Measurements from ENCODE around the gene MEF2D.
A peak's percentile ranks its signal among the peaks of the same experiment; 100 is the strongest.

Gene MEF2D

DNA sequence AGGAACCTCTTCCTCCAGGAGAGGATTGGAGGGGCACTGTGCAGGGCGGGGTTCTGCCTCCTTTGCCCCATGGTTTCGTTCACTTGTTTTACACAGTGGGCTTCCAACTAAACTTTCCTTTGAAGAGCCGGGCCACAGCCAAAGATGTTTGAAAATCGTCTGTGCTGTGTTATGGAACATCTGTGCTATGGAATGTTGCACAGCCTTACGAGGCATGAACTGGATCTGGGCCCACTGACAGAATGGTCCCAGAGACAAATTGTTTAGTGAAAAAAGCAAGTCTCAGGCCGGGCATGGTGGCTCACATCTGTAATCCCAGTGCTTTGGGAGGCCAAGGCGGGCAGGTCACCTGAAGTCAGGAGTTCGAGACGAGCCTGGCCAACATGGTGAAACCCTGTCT lies 12.6 kb upstream of the MEF2D start:
- DNase-seq (ENCODE audit: insufficient read length, low spot score) = no peak
- FAIRE-seq = no peak
- TF ChIP-seq POLR2A (IDR thresholded peaks at IDR 0.05; ENCODE audit: low read depth, low read length) = no peak

DNA sequence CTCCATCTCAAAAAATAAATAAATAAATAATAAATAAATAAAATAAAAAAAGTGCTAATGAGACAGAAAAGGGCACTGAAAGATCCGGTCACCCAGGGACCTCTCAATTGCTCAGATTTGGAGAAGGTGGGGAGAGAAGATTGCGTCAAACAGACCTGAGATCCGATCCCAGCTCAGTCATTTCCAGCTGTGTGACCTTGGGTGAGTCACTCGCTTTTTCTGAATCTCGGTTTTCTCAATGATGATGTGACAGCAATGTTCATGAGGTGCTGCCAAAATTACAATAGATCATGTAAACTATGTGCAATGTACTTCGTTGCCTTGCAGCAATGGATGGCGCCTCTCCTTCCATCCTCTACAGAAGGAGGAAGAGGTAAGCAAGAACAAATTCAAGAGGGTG lies 11.1 kb upstream of the MEF2D start:
- FAIRE-seq = no peak
- TF ChIP-seq POLR2A (IDR thresholded peaks at IDR 0.05; ENCODE audit: low read depth, low read length) = no peak
- DNase-seq (ENCODE audit: insufficient read length, low spot score) = no peak

DNA sequence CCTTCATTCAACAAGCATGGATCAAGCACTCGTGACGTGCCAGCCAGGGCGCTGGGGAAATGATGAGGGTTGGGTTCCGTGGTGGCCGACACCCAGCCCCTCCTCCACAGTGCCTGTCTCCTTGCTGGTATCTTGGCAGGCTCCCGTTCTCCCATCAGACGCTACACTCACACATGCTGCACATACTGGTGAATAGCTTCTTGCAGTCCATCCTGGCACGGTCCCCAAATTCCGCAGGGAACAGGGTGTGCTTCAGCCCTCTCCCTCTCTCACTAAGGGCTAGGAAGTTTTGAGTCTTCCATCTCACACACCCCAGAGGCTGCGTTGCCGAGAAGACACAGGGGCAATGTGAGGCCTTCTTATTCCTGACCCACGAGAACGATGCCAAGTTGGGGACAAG lies 10.1 kb upstream of the MEF2D start:
- DNase-seq (ENCODE audit: insufficient read length, low spot score) (no peak), FAIRE-seq (no peak)
- no peak for TF ChIP-seq POLR2A (IDR thresholded peaks at IDR 0.05; ENCODE audit: low read depth, low read length)

DNA sequence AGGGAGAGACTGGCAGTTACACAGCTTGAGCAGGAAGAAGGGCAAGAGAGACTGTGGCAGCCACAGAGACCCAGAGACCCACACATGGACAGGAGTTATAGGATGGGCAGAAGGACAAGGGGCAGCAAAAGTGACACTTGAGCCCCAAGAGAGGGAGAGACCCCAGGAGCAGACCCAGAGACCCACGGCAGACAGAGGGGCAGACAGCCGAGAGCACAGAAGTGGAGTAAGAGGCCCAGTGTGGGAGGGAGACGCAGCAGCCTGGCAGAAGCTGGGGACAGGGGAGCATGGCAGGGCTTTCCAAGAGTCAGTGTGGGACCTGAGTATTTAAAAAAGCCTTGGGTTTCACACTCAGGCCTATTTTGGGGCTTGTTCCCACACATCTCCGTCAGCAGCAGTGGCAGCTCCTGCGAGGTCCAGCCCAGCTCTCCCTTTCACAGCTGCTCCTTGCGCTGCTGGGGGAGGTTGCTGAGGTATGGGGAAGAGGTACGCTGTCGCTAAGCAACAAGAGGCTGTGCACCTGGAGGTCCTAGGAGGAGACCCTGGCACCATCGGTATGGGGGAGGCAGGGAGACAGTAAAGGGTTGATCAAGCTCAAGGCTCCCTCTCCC lies 9.0 kb upstream of the MEF2D start:
- no peak for TF ChIP-seq POLR2A (IDR thresholded peaks at IDR 0.05; ENCODE audit: low read depth, low read length)
- no peak for DNase-seq (ENCODE audit: insufficient read length, low spot score)
- no peak for FAIRE-seq

DNA sequence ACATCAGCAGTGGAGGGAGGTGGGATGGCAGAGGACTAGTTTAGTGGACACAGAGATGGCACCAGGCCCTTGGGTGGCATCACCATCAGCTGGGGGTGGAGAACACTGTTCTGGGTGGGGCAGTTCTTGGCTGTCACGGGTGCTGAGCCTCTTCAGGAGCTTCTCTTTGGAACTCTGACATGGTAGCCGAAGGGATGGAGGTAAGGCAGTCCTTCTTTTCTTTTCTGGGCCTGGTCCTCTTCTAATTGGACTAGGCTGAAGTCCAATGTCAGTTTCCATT lies 8.3 kb upstream of the MEF2D start:
- DNase-seq (ENCODE audit: insufficient read length, low spot score) = no peak
- TF ChIP-seq POLR2A (IDR thresholded peaks at IDR 0.05; ENCODE audit: low read depth, low read length) = no peak
- no peak for FAIRE-seq

DNA sequence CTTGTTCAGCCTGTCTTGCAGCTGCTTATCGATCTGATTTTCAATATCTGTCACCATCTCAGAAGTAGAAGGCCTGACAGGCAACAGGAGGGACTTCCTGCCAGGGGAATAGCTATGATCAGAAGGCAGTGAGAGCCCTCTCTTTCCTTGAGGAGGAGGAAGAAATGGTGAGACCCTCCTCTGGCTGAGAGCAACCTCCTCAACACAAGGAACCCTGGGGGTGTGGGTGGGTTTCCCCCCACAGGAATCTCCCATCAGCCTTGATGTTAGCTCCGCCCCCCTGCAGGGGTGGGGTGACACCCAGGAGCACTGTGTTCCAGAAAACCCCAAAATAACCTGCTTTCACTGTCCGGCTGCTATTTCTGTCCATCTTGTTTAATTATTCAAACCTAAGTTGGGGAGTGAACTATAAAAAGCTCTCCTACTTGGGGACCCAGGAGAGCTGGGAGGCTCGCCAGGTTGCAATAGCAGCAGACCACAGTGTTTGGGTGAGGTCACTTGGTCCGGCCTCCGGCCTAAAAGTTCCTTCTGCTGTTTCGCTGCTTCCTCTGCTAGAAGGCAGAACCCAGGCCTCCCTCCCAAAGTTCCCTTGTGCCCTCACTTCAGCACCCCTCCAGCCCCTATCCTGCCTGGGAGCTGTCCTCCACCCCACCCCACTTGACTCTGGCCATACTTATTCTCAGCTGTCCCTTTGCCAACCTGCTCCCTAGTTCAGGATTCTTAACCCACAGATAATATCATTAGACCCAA lies 7.8 kb upstream of the MEF2D start:
- FAIRE-seq = no peak
- TF ChIP-seq POLR2A (IDR thresholded peaks at IDR 0.05; ENCODE audit: low read depth, low read length) = no peak
- no peak for DNase-seq (ENCODE audit: insufficient read length, low spot score)

DNA sequence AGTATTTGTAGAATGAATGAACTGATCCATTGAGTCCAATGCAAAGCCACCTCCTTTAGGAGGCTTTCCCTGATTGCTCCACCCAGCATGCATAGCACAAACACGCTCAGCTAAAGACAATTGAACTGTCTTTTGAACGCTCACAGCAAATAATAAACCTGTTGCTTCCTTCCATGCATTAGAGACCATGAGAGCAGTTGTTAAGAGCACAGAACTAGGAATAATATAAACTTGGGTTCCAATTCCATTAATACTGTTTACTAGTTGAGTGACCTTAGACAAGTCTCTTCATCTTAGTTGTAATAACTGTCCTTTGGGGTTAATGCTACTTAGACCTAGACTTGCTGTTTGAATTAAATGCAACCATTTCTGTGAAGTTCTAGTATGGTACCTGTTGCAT lies 5.9 kb upstream of the MEF2D start:
- no peak for TF ChIP-seq POLR2A (IDR thresholded peaks at IDR 0.05; ENCODE audit: low read depth, low read length)
- no peak for FAIRE-seq
- DNase-seq (ENCODE audit: insufficient read length, low spot score) = no peak

DNA sequence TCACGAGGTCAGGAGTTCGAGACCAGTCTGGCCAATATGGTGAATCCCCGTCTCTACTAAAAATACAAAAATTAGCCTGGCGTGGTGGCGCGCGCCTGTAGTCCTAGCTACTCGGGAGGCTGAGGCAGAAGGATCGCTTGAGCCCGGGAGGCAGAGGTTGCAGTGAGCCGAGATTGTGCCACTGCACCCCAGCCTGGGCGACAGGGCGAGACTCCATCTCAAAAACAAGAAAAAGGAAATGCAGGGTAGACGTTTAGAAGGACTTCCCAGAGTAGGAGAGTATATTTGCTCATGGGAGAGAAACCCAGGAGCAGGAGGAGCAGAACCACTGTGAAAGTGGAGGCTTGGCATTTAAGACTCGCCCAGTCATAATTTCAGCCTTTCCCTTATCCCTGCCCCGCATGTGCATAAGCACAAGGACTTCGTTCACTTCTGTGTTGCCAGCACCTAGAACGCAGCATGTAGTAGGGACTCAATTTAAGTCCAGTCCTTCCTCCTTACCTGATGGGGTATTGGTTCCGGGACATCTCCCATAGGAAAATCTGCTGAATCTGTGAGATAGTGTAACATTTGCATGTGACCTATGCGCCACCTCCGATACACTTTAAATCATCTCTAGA lies 5.2 kb upstream of the MEF2D start:
- no peak for FAIRE-seq
- TF ChIP-seq POLR2A (IDR thresholded peaks at IDR 0.05; ENCODE audit: low read depth, low read length) = no peak
- no peak for DNase-seq (ENCODE audit: insufficient read length, low spot score)

DNA sequence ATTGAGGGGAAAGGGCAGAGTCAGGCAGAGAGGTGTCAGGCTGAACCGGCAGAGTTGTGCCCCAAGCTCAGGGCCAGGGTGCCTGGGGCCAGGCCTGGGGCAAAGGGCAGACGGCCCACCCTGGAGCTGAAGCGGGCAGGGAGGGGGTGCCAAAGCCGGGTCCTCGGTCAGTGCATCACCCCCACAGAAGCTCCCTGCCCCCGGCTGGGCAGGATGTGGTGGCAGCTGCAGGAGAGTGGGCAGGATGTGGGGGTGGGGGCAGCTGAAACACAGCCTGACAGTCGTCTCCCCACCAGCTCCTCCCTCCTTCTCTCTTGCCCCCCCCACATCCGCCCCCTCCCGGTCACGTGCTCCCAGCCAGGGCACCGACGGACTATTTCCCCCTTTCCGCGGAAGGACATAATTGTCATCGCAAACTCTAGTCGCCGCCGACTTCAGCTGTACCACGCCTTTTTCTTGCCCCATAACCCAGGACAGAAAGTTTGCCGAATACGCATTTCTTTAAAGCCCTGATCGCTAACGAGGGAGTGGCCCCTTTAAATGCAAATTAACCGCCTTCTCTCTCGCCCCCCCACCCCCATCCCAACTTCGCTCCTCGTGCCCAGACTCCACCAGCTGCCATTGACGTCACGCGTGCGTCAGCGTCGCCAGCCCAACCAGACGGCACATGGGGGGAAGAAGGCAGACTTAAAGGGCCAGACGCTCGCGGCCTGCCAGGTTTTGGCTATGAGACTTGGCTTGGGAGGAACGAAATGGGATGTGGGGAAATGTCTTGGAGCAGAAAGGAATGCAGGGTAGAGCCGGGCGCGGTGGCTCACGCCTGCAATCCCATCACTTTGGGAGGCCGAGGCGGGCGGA lies 4.5 kb upstream of the MEF2D start:
- peak; percentile 97 for DNase-seq (ENCODE audit: insufficient read length, low spot score)
- TF ChIP-seq POLR2A (IDR thresholded peaks at IDR 0.05; ENCODE audit: low read depth, low read length) = peak; percentile 43
- no peak for FAIRE-seq

DNA sequence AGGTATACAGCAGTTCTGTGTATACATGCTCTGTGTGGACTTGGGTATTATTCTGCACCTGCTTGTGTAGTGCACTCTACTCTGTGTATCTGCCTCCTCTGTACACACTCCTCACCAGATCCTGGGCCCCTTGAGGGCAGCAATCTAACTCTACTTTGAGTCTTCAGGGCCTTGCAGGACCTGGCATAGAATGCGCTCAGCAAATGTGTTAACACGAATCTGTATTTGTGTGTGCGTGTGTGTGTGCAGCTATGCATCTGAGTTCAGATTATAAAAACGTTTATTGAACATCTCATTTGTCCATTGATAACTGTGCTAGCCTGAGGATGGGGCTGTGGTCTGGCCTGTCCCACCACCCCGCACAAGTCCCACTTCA lies 3.9 kb upstream of the MEF2D start:
- no peak for FAIRE-seq
- no peak for DNase-seq (ENCODE audit: insufficient read length, low spot score)

DNA sequence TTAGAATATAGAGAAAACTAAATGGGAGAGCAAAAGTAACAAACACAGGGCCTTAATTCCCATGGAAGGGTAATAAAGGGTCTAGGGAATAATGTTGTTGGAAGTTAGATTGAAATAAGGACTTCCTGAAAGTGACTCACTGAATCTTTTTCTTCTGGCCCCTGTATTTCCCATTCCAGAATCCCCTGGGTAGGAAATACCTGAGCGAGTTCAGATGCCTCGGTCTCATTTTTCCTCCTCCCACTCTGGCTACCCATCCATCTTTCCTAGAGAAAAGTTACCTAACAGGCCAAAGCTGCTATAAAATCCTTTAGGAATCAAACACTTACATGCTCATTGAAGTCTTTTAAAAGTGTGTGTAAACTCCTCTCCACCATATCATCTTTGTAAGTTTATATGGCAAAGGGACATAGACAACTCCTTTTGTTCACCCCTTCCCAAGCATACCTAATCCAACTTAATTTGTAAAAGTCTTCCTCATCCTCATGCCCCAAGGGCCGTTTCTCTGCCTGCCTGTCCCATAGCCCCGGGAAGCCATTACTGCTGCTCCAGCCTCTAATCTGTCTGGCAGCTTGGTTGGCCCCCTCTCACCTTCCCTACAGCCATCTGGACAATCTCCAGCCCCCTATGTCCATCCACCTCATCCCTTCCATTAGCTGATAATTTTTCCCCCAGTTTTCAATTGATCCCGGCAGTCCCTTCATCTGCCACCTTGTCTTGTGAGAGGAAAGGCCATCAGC lies 3.3 kb upstream of the MEF2D start:
- FAIRE-seq (no peak), DNase-seq (ENCODE audit: insufficient read length, low spot score) (no peak)
- no peak for TF ChIP-seq POLR2A (IDR thresholded peaks at IDR 0.05; ENCODE audit: low read depth, low read length)

More for the DNA sequence above, 3.9 kb upstream of the MEF2D start:
- TF ChIP-seq POLR2A (IDR thresholded peaks at IDR 0.05; ENCODE audit: low read depth, low read length) = no peak

DNA sequence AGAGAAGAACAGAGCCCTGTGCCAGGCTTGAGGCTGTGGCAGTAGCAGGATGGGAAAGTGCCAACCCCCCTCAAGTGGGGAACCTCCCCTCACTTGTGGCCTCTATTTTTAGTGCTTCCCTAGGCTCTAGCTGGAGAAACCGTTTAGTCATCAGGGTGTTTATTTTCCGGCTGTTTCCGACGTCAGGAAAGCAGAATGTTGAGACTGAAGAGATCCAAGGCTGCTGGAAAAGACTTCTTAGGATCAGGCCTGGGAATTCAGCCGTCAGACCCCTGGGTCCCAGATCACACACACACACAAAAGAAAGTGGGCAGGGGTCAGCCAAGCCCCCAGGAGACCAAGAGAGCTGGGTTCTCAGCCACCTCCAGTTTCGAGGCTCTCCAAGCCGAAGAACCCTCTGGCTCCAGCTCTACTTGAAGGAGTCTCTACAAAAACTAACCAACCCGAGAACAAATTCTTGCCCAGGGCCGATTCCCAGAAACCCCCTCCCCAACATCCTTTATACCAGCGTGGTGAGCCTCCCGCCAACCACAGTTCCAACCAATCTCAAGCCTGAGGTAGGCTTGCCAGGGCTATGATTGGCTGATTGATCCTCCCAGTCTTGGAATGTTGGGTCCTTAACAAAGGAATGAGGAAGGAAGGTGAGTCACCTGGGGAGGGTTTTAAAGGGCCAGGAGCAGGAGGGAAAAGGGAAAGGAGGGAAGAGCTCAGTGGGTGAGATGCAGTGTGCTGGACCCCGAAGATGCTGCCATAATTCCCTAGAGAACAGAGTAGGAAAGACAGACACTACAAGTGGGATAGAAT lies 2.5 kb upstream of the MEF2D start:
- FAIRE-seq (no peak), DNase-seq (ENCODE audit: insufficient read length, low spot score) (peak; percentile 94)
- peak; percentile 61; the same call in 1 of the 2 replicates for TF ChIP-seq POLR2A (IDR thresholded peaks at IDR 0.05; ENCODE audit: low read depth, low read length)

DNA sequence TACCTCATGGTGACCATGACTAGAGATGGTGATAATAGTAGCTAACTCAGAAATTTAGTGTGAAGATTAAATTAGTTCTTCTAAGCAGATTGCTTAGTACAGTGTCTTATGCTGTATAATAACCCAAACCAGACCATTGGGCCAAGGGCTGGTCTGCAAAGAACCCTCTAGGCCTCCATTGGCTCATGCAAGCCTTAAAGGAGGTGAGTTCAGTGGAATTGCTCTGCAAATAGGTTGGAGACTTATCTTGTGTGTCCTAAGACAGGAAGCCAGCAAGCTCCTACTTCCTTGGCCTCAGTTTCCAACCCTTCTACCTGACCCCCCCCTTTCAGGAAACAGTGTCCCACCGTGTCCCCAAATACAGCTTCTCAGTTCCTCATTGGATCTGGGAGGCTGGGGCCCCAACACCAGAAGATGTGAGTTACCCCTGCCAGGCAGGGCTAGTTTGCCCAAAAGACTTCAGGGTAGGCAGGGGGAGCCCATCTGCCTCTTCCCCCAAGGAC lies 1.9 kb upstream of the MEF2D start:
- DNase-seq (ENCODE audit: insufficient read length, low spot score) (no peak), FAIRE-seq (no peak)
- no peak; the same call in 1 of the 2 replicates for TF ChIP-seq POLR2A (IDR thresholded peaks at IDR 0.05; ENCODE audit: low read depth, low read length)
